ENCODE results near the gene TOM1L2. TPM values are rescaled to one million over a fixed set of nuclear protein-coding genes. Genes with fewer than 3 reads are reported as not detected.

Gene TOM1L2
- total RNA-seq, 1 experiment from 2014 or later: 24.1 TPM

GRCh38 chr17:17911001-17911613, 61.1 kb downstream of the TOM1L2 start (continued):
- TF ChIP-seq ATF3 (IDR thresholded peaks at IDR 0.05) (no peak), ELF1 (IDR thresholded peaks at IDR 0.05; ENCODE audit: borderline replicate concordance, low read depth) (no peak), JUND (IDR thresholded peaks at IDR 0.05) (no peak)

GRCh38 chr17:17910060-17910459, 62.1 kb downstream of the TOM1L2 start:
- Histone ChIP-seq H4K20me1 (ENCODE audit: insufficient read depth) (no peaks in the 10 kb centered on the region), H3K36me3 (ENCODE audit: control insufficient read depth in 1 of 2, insufficient read depth in 2 of 2, low read length in 2 of 2) (no peaks in the 10 kb centered on the region), H3K9me3 (ENCODE audit: control insufficient read depth in 1 of 2, insufficient read depth in 1 of 2, low read depth in 1 of 2, low read length in 2 of 2) (no peaks in the 10 kb centered on the region), H3K79me2 (ENCODE audit: insufficient read depth, low read length) (no peaks in the 10 kb centered on the region), H3K4me1 (ENCODE audit: control insufficient read depth in 1 of 2, insufficient read depth in 2 of 2, low read length in 2 of 2) (peaks cover 16 to 27% of the 10 kb centered on the region in 2 experiments), H2AFZ (ENCODE audit: low read depth, low read length, poor library complexity, severe bottlenecking) (no peak overlapping the region), H3K9me2 (ENCODE audit: insufficient read depth) (no peaks in the 10 kb centered on the region), H3K4me2 (ENCODE audit: low read length) (no peak overlapping the region), H3K27me3 (ENCODE audit: insufficient read depth, low read length) (no peaks in the 10 kb centered on the region), H3K27ac (ENCODE audit: low read depth, low read length) (no peak overlapping the region), H3K4me3 (replicated peaks in 1 of 2; ENCODE audit: low read depth in 1 of 2, low read length in 2 of 2) (no peak overlapping the region), H3K9ac (ENCODE audit: low read length) (no peak overlapping the region)
- TF ChIP-seq JUND (IDR thresholded peaks at IDR 0.05) (no peak), ELF1 (IDR thresholded peaks at IDR 0.05; ENCODE audit: borderline replicate concordance, low read depth) (no peak), EZH2phosphoT487 (IDR thresholded peaks at IDR 0.05; ENCODE audit: borderline replicate concordance) (no peak), RAD21 (IDR thresholded peaks at IDR 0.05; ENCODE audit: low read depth) (no peak), POLR2A (IDR thresholded peaks at IDR 0.05; ENCODE audit: borderline replicate concordance, extremely low read depth, insufficient read depth, insufficient read length) (no peak), YY1 (IDR thresholded peaks at IDR 0.05; ENCODE audit: extremely low read depth, insufficient replicate concordance, low read depth, low read length) (no peak), ZBTB33 (IDR thresholded peaks at IDR 0.05; ENCODE audit: extremely low read depth, insufficient replicate concordance, low read length) (no peak), MAX (IDR thresholded peaks at IDR 0.05) (no peak), SRF (IDR thresholded peaks at IDR 0.05; ENCODE audit: low read depth) (no peak), ZFX (IDR thresholded peaks at IDR 0.05) (no peak), REST (IDR thresholded peaks at IDR 0.05; ENCODE audit: low read depth) (no peak), CBX3 (IDR thresholded peaks at IDR 0.05; ENCODE audit: low read depth) (no peak), FOSL1 (IDR thresholded peaks at IDR 0.05; ENCODE audit: low read depth) (no peak), SIN3A (IDR thresholded peaks at IDR 0.05; ENCODE audit: low read depth) (no peak), EGR1 (IDR thresholded peaks at IDR 0.05; ENCODE audit: low read depth) (no peak)
- BruUV-seq (replicated peaks): no TSS peak
- intact Hi-C loops (cut with micrococcal nuclease): no loop called here
- DNase-seq (ENCODE audit: low read depth, low spot score): no peak
- ChIA-PET RAD21 (ENCODE audit: low non-redundant PET in 1 of 2, low total read pairs in 2 of 2, uncharacterized antibody in 2 of 2, unreplicated experiment in 2 of 2) (interaction anchor here in 1 of 2 experiments (0.6 kb wide), 1 partner anchor 48 kb away, joined by 5 read pairs; no protein-coding TSS in a partner anchor), POLR2A (no interaction called here), CTCF (interaction anchor here (1.4 kb wide), 1 partner anchor 9 kb away, joined by 5 read pairs; no protein-coding TSS in a partner anchor)
- no peak for ATAC-seq
